SK-N-SH treated with all-trans-retinoic acid at 6 μM for 48 hours (cell line): ENCODE data around the gene ASTN2.

ENCODE experiments used
- ATAC-seq: fragments of 200-7000 bp; cut with Tn5 transposase; 3 replicates; pipeline ENCODE4 v1.9.1; 2020; ENCODE audit warnings: mild to moderate bottlenecking, moderate library complexity
- BACH2 ChIP-seq: fragments of 250-450 bp; sonication (Bioruptor Pico); IDR thresholded peaks from 2 replicates; pipeline ENCODE4 v1.9.0; 2021; ENCODE audit warnings: mild to moderate bottlenecking, borderline replicate concordance
- ESRRG ChIP-seq: fragments of 250-450 bp; sonication (Bioruptor Pico); IDR thresholded peaks from 2 replicates; pipeline ENCODE4 v1.6.1; 2021; ENCODE audit warnings: mild to moderate bottlenecking
- ISL1 ChIP-seq: fragments of 250-450 bp; sonication (Bioruptor Pico); IDR thresholded peaks from 2 replicates; pipeline ENCODE4 v2.1.2; 2022; ENCODE audit warnings: mild to moderate bottlenecking, moderate library complexity
- POU6F1 ChIP-seq: fragments of 250-450 bp; sonication (Bioruptor Pico); IDR thresholded peaks from 2 replicates; pipeline ENCODE4 v1.8.0; 2021; ENCODE audit warnings: low read depth, mild to moderate bottlenecking, moderate library complexity, borderline replicate concordance
- PPARA ChIP-seq: fragments of 250-450 bp; sonication (Bioruptor Pico); IDR thresholded peaks from 2 replicates; pipeline ENCODE4 v1.5.0; 2020; ENCODE audit warnings: mild to moderate bottlenecking, borderline replicate concordance
- RARB ChIP-seq: fragments of 250-450 bp; sonication (Bioruptor Pico); IDR thresholded peaks from 2 replicates; pipeline ENCODE4 v1.8.0; 2021; ENCODE audit warnings: mild to moderate bottlenecking, moderate library complexity
- SNAI2 ChIP-seq: fragments of 250-450 bp; sonication (Bioruptor Pico); IDR thresholded peaks from 2 replicates; pipeline ENCODE4 v1.5.0; 2020; ENCODE audit warnings: mild to moderate bottlenecking, moderate library complexity
- TCF4 ChIP-seq: fragments of 250-450 bp; sonication (Bioruptor Pico); IDR thresholded peaks from 2 replicates; pipeline ENCODE4 v1.8.0; 2021; ENCODE audit warnings: mild to moderate bottlenecking, moderate library complexity, borderline replicate concordance
- ZC3H10 ChIP-seq: fragments of 250-450 bp; sonication (Bioruptor Pico); IDR thresholded peaks from 2 replicates; pipeline ENCODE4 v1.5.1; 2021; ENCODE audit warnings: mild to moderate bottlenecking, moderate library complexity
- ZFP3 ChIP-seq: fragments of 250-450 bp; sonication (Bioruptor Pico); IDR thresholded peaks from 2 replicates; pipeline ENCODE4 v1.5.0; 2020; ENCODE audit warnings: mild to moderate bottlenecking, moderate library complexity
- ZFP30 ChIP-seq: fragments of 450-650 bp; formaldehyde crosslinking; IDR thresholded peaks from 2 replicates; pipeline ENCODE4 v1.5.0; 2022; ENCODE audit warnings: mild to moderate bottlenecking, moderate library complexity
- ZNF565 ChIP-seq: fragments of 450-650 bp; formaldehyde crosslinking; conservative IDR thresholded peaks from 2 replicates; pipeline ENCODE4 v1.5.0; 2020; ENCODE audit warnings: low read depth, mild to moderate bottlenecking, moderate library complexity
- ZNF70 ChIP-seq: fragments of 450-650 bp; formaldehyde crosslinking; IDR thresholded peaks from 2 replicates; pipeline ENCODE4 v1.5.0; 2020; ENCODE audit warnings: mild to moderate bottlenecking, moderate library complexity
- ZNF8 ChIP-seq: fragments of 450-650 bp; formaldehyde crosslinking; IDR thresholded peaks from 2 replicates; pipeline ENCODE4 v1.5.0; 2020; ENCODE audit warnings: mild to moderate bottlenecking, moderate library complexity
- TF ChIP-seq, protein P1 (sequence below): fragments of 250-450 bp; sonication (Bioruptor Pico); IDR thresholded peaks from 2 replicates; pipeline ENCODE4 v1.5.0; 2020; ENCODE audit warnings: mild to moderate bottlenecking, moderate library complexity
- TF ChIP-seq, protein P2 (sequence below): fragments of 250-450 bp; sonication (Bioruptor Pico); IDR thresholded peaks from 2 replicates; pipeline ENCODE4 v1.5.1; 2021; ENCODE audit warnings: mild to moderate bottlenecking, moderate library complexity

ASTN2 gene

DNA sequence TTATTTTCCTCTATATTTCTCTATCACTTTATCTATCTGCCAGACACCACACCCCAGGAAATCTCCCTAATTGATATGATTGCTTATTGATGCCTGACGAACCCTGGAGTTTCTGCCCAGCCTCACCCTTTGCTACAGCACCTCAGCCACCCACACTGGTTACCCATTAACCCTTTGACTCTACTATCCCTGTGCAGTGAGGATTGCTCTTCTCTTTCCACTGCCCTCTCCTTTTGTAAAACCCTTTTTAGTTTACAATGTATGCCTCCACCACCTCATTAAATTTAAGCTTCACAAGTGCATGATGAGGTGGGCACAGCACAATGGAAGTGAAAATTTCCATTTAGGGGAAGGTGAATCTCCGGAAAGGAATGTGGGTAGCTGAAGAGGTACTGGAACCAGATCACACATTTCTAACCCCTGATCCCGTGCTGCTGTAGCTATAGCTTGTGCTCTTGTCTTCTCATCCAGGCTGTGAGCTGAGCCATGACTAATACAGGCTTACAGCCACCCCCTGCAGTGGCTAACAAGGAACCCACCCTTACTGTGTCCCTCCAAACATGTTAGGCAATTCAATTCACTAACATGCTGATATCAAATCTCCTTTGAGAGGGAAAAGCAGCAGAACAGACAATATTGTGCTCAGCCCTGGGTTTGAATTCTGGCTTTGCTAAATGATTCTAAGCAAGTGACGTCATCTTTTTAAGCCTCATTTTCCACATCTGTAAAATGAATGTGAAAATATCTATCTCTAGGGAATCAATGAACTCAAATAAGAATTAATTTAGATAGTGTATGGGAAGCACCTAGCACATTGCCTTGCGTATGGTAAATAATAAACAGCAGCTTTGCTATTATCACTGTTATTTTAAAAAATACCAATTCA, 914.6 kb downstream of the ASTN2 start (continued):
- TF ChIP-seq, protein P1, sequence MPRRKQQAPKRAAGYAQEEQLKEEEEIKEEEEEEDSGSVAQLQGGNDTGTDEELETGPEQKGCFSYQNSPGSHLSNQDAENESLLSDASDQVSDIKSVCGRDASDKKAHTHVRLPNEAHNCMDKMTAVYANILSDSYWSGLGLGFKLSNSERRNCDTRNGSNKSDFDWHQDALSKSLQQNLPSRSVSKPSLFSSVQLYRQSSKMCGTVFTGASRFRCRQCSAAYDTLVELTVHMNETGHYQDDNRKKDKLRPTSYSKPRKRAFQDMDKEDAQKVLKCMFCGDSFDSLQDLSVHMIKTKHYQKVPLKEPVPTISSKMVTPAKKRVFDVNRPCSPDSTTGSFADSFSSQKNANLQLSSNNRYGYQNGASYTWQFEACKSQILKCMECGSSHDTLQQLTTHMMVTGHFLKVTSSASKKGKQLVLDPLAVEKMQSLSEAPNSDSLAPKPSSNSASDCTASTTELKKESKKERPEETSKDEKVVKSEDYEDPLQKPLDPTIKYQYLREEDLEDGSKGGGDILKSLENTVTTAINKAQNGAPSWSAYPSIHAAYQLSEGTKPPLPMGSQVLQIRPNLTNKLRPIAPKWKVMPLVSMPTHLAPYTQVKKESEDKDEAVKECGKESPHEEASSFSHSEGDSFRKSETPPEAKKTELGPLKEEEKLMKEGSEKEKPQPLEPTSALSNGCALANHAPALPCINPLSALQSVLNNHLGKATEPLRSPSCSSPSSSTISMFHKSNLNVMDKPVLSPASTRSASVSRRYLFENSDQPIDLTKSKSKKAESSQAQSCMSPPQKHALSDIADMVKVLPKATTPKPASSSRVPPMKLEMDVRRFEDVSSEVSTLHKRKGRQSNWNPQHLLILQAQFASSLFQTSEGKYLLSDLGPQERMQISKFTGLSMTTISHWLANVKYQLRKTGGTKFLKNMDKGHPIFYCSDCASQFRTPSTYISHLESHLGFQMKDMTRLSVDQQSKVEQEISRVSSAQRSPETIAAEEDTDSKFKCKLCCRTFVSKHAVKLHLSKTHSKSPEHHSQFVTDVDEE (CRISPR knock-in tag), result no peak
- TF ChIP-seq ZNF8 (CRISPR knock-in tag) (no peak), ISL1 (CRISPR knock-in tag) (no peak), ZFP3 (no peak)

DNA sequence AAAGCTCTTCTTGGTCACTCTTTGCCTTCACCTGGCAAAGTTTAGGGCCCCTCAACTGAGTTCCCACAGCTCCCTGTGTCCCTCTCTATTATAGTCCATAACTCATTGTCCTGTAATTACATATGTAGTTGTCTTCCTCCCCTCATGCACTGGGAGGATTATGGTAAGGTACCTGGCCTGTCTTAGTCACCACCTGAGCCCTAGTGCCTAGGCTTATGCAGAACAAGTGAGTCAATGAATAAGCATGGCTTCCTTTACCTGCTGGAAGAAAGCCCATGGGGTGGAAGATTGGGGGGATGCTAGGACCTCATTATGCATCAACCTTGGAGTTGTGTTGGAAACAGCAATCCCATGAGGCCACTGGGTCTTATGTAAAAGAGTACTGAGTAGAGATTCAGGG, 915.4 kb downstream of the ASTN2 start:
- TF ChIP-seq ZC3H10 (CRISPR knock-in tag) (no peak), PPARA (CRISPR knock-in tag) (no peak), POU6F1 (no peak), ZNF565 (no peak), RARB (no peak), TCF4 (CRISPR knock-in tag) (no peak), ZFP30 (CRISPR knock-in tag) (no peak), BACH2 (CRISPR knock-in tag) (no peak), ZNF8 (CRISPR knock-in tag) (no peak), ZFP3 (no peak), ZNF70 (no peak)
- TF ChIP-seq, protein P2, sequence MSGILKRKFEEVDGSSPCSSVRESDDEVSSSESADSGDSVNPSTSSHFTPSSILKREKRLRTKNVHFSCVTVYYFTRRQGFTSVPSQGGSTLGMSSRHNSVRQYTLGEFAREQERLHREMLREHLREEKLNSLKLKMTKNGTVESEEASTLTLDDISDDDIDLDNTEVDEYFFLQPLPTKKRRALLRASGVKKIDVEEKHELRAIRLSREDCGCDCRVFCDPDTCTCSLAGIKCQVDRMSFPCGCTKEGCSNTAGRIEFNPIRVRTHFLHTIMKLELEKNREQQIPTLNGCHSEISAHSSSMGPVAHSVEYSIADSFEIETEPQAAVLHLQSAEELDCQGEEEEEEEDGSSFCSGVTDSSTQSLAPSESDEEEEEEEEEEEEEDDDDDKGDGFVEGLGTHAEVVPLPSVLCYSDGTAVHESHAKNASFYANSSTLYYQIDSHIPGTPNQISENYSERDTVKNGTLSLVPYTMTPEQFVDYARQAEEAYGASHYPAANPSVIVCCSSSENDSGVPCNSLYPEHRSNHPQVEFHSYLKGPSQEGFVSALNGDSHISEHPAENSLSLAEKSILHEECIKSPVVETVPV (CRISPR knock-in tag), result no peak
- TF ChIP-seq, protein P1 (CRISPR knock-in tag), result no peak
- TF ChIP-seq, all 23 proteins: peak for 0
- ATAC-seq, result no peak

- no peak for ATAC-seq
- TF ChIP-seq TCF4 (CRISPR knock-in tag), result no peak
- no peak for TF ChIP-seq ZNF8 (CRISPR knock-in tag)
- no peak for TF ChIP-seq BACH2 (CRISPR knock-in tag)
- TF ChIP-seq, protein P2 (CRISPR knock-in tag), result no peak
- no peak for TF ChIP-seq ZFP3
- TF ChIP-seq PPARA (CRISPR knock-in tag), result no peak
- no peak for TF ChIP-seq ZFP30 (CRISPR knock-in tag)
- no peak for TF ChIP-seq SNAI2 (CRISPR knock-in tag)
- TF ChIP-seq, protein P1 (CRISPR knock-in tag), result no peak
- no peak for TF ChIP-seq ISL1 (CRISPR knock-in tag)
- TF ChIP-seq ESRRG (CRISPR knock-in tag), result no peak
- TF ChIP-seq ZC3H10 (CRISPR knock-in tag), result no peak
These were observed 917.6 kb downstream of the ASTN2 start for GRCh38 chr9:116497095-116497890.
